Epithelial cell of alveolus of lung (primary cell): ENCODE data around the gene KLHL6. TPM values are rescaled to one million over a fixed set of nuclear protein-coding genes. Genes with fewer than 3 reads are reported as not detected.

Experiments
- total RNA-seq: library from RNA; depleted of rRNA; stranded (reverse); fragments of >200 nt; gene quantifications from 2 replicates; pipeline ENCODE4 v1.2.1, GENCODE V29; 2015

The KLHL6 gene, protein sequence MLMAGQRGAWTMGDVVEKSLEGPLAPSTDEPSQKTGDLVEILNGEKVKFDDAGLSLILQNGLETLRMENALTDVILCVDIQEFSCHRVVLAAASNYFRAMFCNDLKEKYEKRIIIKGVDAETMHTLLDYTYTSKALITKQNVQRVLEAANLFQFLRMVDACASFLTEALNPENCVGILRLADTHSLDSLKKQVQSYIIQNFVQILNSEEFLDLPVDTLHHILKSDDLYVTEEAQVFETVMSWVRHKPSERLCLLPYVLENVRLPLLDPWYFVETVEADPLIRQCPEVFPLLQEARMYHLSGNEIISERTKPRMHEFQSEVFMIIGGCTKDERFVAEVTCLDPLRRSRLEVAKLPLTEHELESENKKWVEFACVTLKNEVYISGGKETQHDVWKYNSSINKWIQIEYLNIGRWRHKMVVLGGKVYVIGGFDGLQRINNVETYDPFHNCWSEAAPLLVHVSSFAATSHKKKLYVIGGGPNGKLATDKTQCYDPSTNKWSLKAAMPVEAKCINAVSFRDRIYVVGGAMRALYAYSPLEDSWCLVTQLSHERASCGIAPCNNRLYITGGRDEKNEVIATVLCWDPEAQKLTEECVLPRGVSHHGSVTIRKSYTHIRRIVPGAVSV
- under 0.01 TPM in 1 of 2 replicates, not detected in the other for total RNA-seq

DNA sequence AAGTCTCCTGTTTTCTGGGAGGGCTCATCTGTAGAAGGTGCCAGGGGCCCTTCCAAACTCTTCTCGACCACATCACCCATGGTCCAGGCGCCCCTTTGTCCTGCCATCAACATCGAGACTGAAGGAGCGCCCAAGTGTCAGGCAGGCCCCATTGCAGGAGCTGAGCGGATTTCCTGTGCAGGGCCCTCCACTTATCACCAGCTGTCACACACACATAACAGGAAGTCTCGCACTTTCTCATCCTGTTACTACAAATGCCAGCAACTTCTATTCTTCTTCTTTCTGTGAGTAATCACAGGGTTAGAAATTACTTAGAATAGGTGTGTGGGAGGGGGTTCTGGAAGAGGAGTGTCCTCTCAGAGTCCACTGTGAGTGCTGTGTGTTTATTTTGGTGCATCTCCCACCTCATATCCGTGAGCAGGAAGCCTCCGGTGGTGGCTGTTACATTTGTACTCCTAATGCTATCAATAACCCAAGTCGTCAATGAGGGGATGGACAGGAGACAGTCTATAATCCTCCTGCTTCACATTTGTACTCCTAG, at the start of gene KLHL6:
TSS of gene KLHL6 (minus strand) at position 166 of the 541 bp plus-strand sequence. CDS start at position 113, 53 bp downstream.

Other genes with a start within 250 kb of the KLHL6 start
- 0.52 and 1.4 TPM in 2 replicates for gene MCF2L2, start 127.1 kb downstream of the KLHL6 start, total RNA-seq
- 20.2 and 80.7 TPM in 2 replicates for gene KLHL24, start 79.9 kb upstream of the KLHL6 start, total RNA-seq
- gene YEATS2, start 142.1 kb upstream of the KLHL6 start, total RNA-seq = 25.1 and 33.2 TPM in 2 replicates